Measurements from ENCODE around the gene SLC39A2.
A peak's percentile ranks its signal among the peaks of the same experiment; 100 is the strongest.

SLC39A2 gene

GRCh38 chr14:20988717-20989470 lies 10.2 kb upstream of the SLC39A2 start:
- TF ChIP-seq Cebpa-rat (IDR thresholded peaks at IDR 0.05): no peak
- no peaks in the 10 kb centered on the region for H3K27me3 ChIP-seq
- H3K27ac ChIP-seq: peak overlapping the region; percentile 39 to 72 (median 67); a peak in 19 of 22 replicates
- H3K9me3 ChIP-seq (replicated peaks in 1 of 11): no peaks in the 10 kb centered on the region
- H3K9ac ChIP-seq: peak overlapping the region; percentile 46 to 85 (median 61); a peak in 20 of 22 replicates
- H3K4me2 ChIP-seq: peak overlapping the region; percentile 72 to 97 (median 82)
- peak overlapping the region; percentile 35 to 94 (median 61); a peak in 19 of 20 replicates for H3K4me3 ChIP-seq
- H3K36me3 ChIP-seq: peaks cover 21 to 29% (median 25%) of the 10 kb centered on the region in 11 experiments
- peaks cover 0 to 22% (median 3%) of the 10 kb centered on the region in 11 experiments; a peak in 4 of 22 replicates for H4K20me1 ChIP-seq
- H3K4me1 ChIP-seq: peaks cover 23 to 74% (median 39%) of the 10 kb centered on the region in 10 experiments

- peak overlapping the region; percentile 46 to 85 (median 61); a peak in 20 of 22 replicates for H3K9ac ChIP-seq
- peak overlapping the region; percentile 39 to 79 (median 67); a peak in 19 of 22 replicates for H3K27ac ChIP-seq
- peak overlapping the region; percentile 72 to 97 (median 82) for H3K4me2 ChIP-seq
- H3K36me3 ChIP-seq: peaks cover 27 to 34% (median 31%) of the 10 kb centered on the region in 11 experiments
- no peaks in the 10 kb centered on the region for H3K27me3 ChIP-seq
- H3K4me1 ChIP-seq: peaks cover 23 to 74% (median 39%) of the 10 kb centered on the region in 10 experiments
- H3K4me3 ChIP-seq: peak overlapping the region; percentile 40 to 94 (median 72)
- peaks cover 0 to 22% (median 3%) of the 10 kb centered on the region in 11 experiments; a peak in 4 of 22 replicates for H4K20me1 ChIP-seq
- TF ChIP-seq Cebpa-rat (IDR thresholded peaks at IDR 0.05): no peak
- no peaks in the 10 kb centered on the region for H3K9me3 ChIP-seq (replicated peaks in 1 of 11)
Observed at GRCh38 chr14:20989471-20989786, 9.7 kb upstream of the SLC39A2 start.

GRCh38 chr14:20989787-20990600 lies 9.1 kb upstream of the SLC39A2 start, which contains the start of gene METTL17:
Gene METTL17 (plus strand): TSS chr14:20989980. CDS start chr14:20990003, 23 bp downstream.
- Histone ChIP-seq H3K27ac (peak within 1 kb of the TSS; percentile 39 to 82 (median 79); a peak in 21 of 22 replicates), H3K4me3 (peak within 1 kb of the TSS; percentile 65 to 97 (median 90)), H3K4me1 (peaks cover 23 to 70% (median 39%) of the 10 kb centered on the region in 10 experiments), H3K27me3 (no peaks in the 10 kb centered on the region), H3K9me3 (replicated peaks in 1 of 11) (no peaks in the 10 kb centered on the region), H3K36me3 (peaks cover 32 to 40% (median 36%) of the 10 kb centered on the region in 11 experiments), H3K9ac (peak within 1 kb of the TSS; percentile 76 to 85 (median 81)), H4K20me1 (peaks cover 0 to 22% (median 5%) of the 10 kb centered on the region in 11 experiments; a peak in 4 of 22 replicates), H3K4me2 (peak within 1 kb of the TSS; percentile 76 to 99 (median 93))
- TF ChIP-seq Cebpa-rat (IDR thresholded peaks at IDR 0.05): no peak

- peaks cover 5 to 15% (median 6%) of the 10 kb centered on the region in 10 experiments for H3K4me1 ChIP-seq
- TF ChIP-seq Cebpa-rat (IDR thresholded peaks at IDR 0.05): no peak
- peaks cover 58 to 69% (median 63%) of the 10 kb centered on the region in 11 experiments for H3K36me3 ChIP-seq
- H3K27ac ChIP-seq: no peak overlapping the region
- H3K9ac ChIP-seq: no peak overlapping the region
- H3K9me3 ChIP-seq (replicated peaks in 1 of 11): no peaks in the 10 kb centered on the region
- H3K27me3 ChIP-seq: no peaks in the 10 kb centered on the region
- H4K20me1 ChIP-seq: peaks cover 0 to 14% (median 5%) of the 10 kb centered on the region in 11 experiments; a peak in 4 of 22 replicates
- no peak overlapping the region for H3K4me3 ChIP-seq
- H3K4me2 ChIP-seq: no peak overlapping the region
Observed at GRCh38 chr14:20996521-20996920, 2.6 kb upstream of the SLC39A2 start.

- Histone ChIP-seq H3K9me3 (replicated peaks in 1 of 11) (no peaks in the 10 kb centered on the region), H3K4me3 (no peak overlapping the region), H3K36me3 (peaks cover 54 to 63% (median 57%) of the 10 kb centered on the region in 11 experiments), H3K27ac (no peak overlapping the region), H3K9ac (no peak overlapping the region), H3K4me1 (peaks cover 0 to 9% (median under 1%) of the 10 kb centered on the region in 10 experiments; a peak in 6 of 20 replicates), H3K4me2 (no peak overlapping the region), H3K27me3 (no peaks in the 10 kb centered on the region), H4K20me1 (peaks cover 0 to 8% (median 0%) of the 10 kb centered on the region in 11 experiments; a peak in 3 of 22 replicates)
- TF ChIP-seq Cebpa-rat (IDR thresholded peaks at IDR 0.05): no peak
Observed at GRCh38 chr14:20997115-20997514, 2.0 kb upstream of the SLC39A2 start.

- Histone ChIP-seq H3K36me3 (peaks cover 49 to 59% (median 52%) of the 10 kb centered on the region in 11 experiments), H3K9ac (no peak overlapping the region), H4K20me1 (peaks cover 0 to 7% (median 0%) of the 10 kb centered on the region in 11 experiments; a peak in 3 of 22 replicates), H3K9me3 (replicated peaks in 1 of 11) (no peaks in the 10 kb centered on the region), H3K27ac (no peak overlapping the region), H3K4me3 (no peak overlapping the region), H3K4me1 (peaks cover 0 to 4% (median 0%) of the 10 kb centered on the region in 10 experiments; a peak in 2 of 20 replicates), H3K4me2 (no peak overlapping the region), H3K27me3 (no peaks in the 10 kb centered on the region)
- no peak for TF ChIP-seq Cebpa-rat (IDR thresholded peaks at IDR 0.05)
Observed at GRCh38 chr14:20997564-20997963, 1.5 kb upstream of the SLC39A2 start.

- Histone ChIP-seq H3K9ac (no peak overlapping the region; a peak in 1 of 22 replicates), H3K4me2 (no peak overlapping the region), H3K9me3 (replicated peaks in 1 of 11) (no peaks in the 10 kb centered on the region), H4K20me1 (peaks cover 0 to 7% (median 0%) of the 10 kb centered on the region in 11 experiments; a peak in 1 of 22 replicates), H3K27me3 (no peaks in the 10 kb centered on the region), H3K27ac (no peak overlapping the region), H3K4me1 (no peaks in the 10 kb centered on the region), H3K36me3 (peaks cover 44 to 53% (median 46%) of the 10 kb centered on the region in 11 experiments), H3K4me3 (no peak overlapping the region)
- no peak for TF ChIP-seq Cebpa-rat (IDR thresholded peaks at IDR 0.05)
Observed at GRCh38 chr14:20998139-20998538, 954 bp upstream of the SLC39A2 start.

- TF ChIP-seq Cebpa-rat (IDR thresholded peaks at IDR 0.05): no peak
- no peak overlapping the region for H3K27ac ChIP-seq
- H3K4me3 ChIP-seq: no peak overlapping the region
- H3K9me3 ChIP-seq (replicated peaks in 1 of 11): no peaks in the 10 kb centered on the region
- H3K4me2 ChIP-seq: no peak overlapping the region
- H3K4me1 ChIP-seq: peaks cover 0 to 10% (median 5%) of the 10 kb centered on the region in 10 experiments; a peak in 11 of 20 replicates
- H3K9ac ChIP-seq: no peak overlapping the region
- peaks cover 29 to 38% (median 32%) of the 10 kb centered on the region in 11 experiments for H3K36me3 ChIP-seq
- H4K20me1 ChIP-seq: 0 out of 22 replicates have a peak, but pooled peaks cover 0 to 6% (median 0%) of the 10 kb centered on the region in 11 experiments
- no peaks in the 10 kb centered on the region for H3K27me3 ChIP-seq
Observed at GRCh38 chr14:20999591-20999990, 498 bp downstream of the SLC39A2 start.
